GM19438 (cell line): ENCODE data around the gene BEST1.
"Not testable (repeated sequence)": the region's sequence is repeated elsewhere in the genome, so short reads cannot be mapped to it uniquely, and the experiment has no call there.

Experiments
- ATAC-seq: cut with Tn5 transposase; IDR thresholded peaks from one replicate; pipeline ENCODE4 v1.9.1; 2021; ENCODE audit warnings: low read depth; ENCODE audit not compliant: unreplicated experiment

Gene BEST1

DNA sequence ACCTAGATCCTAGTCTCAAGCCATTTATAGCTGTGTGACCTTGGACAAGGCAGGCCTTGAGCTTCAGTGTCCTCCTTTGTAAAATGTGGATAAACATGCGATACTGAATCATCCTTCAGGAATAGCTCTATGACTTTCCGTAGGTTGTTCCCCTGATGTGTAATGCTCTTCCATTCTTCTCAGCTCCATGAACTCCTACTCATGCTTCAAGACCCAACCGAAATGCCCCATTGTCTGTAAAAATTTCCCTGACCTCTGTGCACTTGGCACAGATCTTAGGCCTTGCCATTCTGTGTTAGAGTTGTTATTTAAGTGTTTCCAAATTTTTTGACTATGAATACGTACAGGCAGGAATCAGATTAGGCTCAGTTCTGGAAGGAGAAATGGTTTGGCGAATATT is 3.3 kb upstream of the BEST1 start:
- ATAC-seq: no peak

DNA sequence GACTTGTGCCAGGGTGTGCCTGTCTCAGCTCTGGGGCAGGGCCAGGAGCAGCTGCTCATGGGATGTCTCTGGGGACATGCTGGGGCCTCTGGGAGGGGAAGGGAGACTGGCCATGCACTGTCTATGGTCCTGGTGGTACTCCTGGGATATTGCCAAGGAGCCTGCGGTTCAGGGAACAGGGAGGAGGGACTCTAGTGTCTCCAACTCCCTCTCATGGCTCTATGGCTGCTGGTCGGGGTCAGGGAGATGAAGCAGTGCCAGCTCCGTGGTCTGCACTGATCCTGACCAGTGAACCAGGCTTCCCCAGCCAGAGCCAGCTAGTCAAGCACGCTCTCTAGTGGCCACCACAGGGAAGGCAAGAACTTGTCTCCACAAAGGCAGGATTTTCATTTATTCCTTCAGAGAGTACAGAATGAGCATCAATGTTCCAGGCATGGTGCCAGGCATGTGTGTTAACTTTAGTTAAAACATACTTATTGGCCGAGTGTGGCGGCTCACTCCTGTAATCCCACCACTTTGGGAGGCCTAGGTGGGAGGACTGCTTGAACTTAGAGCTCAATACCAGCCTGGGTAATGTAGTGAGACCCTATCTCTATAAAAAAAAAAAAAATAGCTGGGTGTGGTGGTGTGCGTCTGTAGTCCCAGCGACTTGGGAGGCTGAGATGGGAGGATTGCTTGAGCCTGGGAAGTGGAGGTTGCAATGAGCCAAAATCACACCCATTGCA is 2.5 kb upstream of the BEST1 start:
- no peak for ATAC-seq

DNA sequence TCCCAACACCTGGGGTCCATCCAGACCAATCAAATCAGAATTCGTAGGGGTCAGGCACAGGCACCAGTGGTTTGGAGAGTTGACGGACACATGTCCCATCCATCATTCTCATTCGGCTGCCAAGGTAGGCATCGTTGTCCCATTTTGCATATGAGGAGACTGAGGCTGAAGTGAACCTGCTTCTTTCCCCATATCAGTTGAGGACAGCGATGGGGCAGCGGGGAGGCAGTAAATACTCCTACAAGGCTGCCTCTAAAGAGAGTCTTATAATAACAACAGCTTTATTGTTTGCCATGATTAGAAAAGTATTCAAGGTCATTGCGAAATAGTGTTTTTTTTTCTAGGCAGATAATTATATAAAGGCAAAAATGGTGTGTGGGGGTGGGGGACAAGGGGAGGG is 1.6 kb upstream of the BEST1 start:
- no peak for ATAC-seq

DNA sequence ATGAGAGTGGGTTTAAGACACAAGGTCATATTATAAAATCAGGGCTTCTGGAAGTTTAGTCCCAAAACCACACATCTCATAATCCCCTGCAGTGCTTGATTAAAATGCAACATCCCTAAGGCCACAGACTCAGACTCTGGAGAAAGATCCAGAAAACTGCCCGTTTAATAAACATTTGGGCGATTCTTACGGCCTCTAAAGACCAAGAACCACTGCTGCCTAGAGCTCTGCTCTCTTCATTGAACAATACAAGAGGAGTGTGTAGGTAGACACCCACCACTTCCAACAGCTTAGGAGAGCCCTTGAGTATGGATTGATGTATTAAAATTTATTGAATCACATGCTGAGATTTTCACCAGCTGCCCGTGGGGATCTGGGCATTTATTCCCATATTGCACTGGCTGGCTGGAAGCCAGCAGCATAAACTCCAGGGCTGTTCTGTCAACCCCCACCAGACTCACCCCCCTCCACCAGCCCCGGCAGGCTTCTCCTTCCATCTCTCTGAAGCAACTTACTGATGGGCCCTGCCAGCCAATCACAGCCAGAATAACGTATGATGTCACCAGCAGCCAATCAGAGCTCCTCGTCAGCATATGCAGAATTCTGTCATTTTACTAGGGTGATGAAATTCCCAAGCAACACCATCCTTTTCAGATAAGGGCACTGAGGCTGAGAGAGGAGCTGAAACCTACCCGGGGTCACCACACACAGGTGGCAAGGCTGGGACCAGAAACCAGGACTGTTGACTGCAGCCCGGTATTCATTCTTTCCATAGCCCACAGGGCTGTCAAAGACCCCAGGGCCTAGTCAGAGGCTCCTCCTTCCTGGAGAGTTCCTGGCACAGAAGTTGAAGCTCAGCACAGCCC is 749 bp upstream of the BEST1 start:
- ATAC-seq: no peak

DNA sequence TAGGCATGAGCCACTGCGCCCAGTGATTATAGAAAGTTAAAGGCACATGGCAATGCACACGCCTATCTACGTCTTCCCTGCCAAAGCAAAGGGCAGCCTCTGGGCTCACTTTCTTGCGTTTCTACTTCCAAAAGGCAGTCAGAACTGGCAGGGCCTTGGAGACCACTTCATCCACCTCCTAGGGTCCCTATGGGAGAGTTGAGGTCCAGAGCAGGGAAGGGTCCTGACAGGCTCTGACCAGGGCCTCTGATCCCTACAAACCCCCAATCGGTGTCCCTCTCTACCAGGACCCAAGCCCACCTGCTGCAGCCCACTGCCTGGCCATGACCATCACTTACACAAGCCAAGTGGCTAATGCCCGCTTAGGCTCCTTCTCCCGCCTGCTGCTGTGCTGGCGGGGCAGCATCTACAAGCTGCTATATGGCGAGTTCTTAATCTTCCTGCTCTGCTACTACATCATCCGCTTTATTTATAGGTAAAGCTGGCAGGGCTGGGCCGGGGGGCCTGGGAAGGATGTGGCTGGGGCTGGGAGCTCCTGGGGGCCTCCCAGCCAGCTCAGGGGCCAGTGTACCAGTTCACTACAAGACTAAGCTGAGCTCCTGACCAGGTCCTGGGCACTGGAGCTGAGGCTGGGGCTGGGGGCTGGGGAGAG is 1.5 kb downstream of the BEST1 start:
- no peak for ATAC-seq

DNA sequence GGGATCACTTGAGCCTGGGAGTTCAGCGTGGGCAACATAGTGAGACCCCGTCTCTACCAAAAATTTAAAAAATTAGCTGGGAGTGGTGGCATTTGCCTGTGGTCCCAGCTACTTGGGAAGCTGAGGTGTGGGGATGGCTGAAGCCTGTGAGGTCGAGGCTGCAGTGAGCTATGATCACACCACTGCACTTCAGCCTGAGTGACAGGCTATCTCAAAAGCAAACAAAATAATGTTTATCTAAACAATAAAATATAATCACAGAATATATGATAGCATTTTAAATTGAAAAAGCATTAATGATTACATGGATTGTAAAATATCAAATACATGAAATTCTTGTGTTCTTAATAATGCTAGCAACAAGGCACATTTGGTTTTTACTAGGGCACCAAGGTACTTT is 2.7 kb downstream of the BEST1 start:
- ATAC-seq: no peak

DNA sequence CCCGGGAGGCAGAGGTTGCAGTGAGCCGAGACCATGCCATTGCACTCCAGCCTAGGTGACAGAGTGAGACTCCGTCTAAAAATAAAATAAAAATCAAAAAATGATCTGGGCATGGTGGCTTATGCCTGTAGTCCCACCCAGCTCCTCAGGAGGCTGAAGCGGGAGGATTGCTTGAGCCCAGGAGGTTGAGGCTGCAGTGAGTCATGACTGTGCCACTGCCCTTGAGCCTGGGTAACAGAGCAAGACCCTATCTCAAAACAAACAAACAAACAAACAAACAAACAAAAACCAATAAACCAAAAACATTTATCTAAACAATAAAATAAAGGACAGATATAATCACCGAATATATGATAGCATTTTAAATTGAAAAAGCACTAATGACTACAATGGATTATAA is 3.5 kb downstream of the BEST1 start:
- not testable (repeated sequence) for ATAC-seq

DNA sequence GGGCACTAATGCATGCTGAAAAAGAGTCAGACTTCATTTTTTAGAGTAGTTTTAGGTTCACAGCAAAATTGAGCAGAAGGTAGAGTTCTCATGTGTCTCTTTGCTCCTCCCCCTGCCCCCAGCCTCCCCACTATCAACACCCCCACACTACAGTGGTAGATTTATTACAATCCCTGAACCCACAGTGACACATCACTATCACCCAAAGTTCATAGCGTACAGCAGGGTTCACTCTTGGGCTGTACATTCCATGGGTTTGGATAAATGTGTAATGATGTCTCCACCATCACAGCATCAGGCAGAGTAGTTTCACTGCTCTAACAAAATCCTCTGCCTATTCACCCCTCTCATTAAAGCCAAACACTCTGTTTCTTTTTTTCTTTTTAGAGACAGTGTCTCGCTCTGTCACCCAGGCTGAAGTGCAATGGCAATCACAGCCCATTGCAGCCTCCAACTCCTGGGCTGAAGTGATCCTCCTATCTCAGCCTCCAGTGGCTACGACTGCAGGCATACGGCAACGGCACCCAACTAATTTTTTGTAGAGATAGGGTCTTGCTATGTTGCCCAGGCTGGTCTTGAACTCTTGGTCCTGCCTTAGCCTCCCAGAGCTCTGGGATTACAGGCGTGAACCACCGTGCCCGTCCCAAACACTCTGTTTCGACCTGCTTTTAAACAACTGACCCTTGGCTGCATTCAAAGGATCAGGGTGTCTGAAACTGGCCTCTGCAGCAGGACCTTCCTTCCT is 4.1 kb downstream of the BEST1 start:
- no peak for ATAC-seq

DNA sequence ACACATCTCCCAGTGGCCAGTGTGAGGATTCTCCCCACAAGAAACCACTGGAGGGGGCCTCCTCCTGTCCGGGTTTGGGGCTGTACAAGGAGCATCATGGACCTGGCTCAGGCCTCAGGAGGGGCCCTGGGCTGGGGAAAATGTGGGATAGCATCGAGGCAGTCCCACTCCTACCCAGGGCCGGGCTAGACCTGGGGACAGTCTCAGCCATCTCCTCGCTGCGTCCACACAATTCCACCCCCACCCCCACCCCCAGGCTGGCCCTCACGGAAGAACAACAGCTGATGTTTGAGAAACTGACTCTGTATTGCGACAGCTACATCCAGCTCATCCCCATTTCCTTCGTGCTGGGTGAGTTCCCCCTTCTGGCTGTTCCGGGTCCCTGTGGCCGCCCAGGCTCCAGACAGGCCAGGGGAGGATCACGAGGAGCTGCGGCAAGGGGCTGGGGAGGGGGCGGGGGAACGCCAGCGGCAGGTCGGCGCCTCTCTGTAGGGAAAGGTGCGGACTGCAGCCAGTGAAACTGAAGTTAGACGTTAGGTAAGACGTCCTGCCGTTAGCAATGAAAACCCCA is 4.8 kb downstream of the BEST1 start:
- ATAC-seq: no peak

DNA sequence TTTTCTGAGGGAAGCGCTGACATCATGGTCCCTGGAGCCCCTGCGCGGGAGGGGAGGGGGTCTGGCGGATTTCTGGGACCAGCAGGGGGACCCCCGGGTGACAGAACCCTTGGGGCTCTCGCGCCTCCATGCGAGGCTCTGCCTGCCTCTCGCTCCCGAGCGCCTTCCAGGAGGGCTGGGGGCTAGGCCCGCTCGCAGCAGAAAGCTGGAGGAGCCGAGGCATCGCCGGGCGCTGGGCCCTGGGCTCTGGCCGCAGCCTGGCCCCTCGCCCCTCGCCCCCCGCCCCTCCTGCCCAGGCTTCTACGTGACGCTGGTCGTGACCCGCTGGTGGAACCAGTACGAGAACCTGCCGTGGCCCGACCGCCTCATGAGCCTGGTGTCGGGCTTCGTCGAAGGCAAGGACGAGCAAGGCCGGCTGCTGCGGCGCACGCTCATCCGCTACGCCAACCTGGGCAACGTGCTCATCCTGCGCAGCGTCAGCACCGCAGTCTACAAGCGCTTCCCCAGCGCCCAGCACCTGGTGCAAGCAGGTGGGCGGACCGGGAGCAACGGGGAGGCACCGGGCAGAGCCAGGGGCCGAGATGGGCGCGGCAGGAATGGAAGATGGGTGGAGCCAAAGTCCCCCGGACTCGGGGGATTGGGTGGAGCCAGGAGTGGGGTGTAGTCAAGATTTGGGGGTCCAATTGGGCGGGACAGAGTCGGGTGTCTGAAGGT is 5.4 kb downstream of the BEST1 start:
- no peak for ATAC-seq

DNA sequence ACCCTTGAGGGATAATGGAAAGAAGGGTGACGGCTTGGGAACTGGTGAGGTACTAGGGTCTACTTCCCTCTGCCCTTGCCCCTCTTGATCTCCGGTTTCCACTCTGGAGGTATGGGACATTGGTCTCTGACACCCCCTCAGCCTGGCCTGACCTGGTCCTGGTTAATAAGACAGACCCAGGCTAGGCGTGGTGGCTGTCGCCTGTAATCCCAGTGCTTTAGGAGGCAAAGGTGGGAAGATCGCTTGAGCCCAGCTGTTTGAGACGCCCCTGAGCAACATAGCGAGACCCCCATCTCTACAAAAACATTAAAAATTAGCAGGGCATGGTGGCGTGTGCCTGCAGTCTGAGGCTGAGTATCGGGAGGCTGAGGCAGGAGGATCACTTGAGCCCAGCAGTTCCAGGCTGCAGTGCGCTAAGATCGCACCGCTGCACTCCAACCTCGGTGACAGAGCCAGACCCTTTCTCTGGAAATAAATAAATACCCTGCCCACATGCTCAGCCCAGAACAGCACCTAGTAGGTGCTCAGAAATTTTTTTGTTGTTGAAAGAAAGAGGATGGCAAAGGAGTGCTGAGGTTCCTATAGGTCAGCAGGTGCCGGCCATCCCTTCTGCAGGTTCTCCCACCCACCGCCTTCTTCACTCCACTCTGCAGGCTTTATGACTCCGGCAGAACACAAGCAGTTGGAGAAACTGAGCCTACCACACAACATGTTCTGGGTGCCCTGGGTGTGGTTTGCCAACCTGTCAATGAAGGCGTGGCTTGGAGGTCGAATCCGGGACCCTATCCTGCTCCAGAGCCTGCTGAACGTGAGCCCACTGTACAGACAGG is 6.3 kb downstream of the BEST1 start:
- no peak for ATAC-seq

DNA sequence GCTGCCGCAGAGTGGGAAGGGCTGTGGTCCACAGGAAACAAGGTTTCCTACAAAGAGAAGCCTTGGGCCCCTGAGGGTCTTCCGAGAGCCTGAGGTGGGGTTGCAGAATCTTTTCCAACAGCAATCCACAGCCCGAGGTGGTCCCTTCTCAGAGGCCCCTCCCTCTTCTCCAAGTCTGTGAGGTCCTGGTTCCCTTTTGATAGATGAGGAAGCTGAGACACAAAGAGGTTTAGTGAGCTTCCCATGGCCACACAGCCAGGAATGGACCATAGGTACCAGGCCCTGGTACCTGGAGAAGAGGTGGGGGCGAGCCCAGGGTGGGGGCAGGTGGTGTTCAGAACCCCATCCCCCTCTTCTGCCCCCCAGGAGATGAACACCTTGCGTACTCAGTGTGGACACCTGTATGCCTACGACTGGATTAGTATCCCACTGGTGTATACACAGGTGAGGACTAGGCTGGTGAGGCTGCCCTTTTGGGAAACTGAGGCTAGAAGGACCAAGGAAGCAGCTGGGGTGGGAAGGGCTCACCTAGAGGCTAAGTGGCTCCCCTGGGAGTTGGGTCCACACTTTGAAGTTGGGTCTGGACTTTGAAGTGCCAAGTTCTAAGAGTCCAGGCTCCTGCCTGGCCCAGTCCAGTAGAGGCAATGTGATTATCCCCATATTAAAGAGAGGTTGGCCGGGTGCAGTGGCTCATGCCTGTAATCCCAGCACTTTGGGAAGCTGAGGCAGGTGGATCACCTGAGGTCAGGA is 7.0 kb downstream of the BEST1 start:
- no peak for ATAC-seq

DNA sequence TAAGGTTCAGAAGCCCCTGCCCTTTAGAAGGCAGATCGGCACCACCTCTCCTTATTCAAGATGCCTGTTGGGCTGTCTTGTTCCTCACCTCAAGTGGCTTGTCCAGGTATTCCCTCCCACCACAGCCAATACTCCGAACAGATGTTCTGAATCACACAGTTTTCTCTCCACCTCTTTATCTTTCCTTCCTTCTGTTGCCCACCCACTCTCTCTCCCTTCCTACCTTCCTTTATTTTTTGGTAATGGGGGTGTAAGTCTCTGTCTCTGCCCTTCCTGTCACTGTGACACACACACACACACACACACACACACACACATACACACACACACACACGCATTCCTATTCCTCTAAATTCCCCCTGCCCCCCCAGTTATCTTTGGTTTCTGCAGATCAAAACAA is 8.4 kb downstream of the BEST1 start:
- no peak for ATAC-seq

DNA sequence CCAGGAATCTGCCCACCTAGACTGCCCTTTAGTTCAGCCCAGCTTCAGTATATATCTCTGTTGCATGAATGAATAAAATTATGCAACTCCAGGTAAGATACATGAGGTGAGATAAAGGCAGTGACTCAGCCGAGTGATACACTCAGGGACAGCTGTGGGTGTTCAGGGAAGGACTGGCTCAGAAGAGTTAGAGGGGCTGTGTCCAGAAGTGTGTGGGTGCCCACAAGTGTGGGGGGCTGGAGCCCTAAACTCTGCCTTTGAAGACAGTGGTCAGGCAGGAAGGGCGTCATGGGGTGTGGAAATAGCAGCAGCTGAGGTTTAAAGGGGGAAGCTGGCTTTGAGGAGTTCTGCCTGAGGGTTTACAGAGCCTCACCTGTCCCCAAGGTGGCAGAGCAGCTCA is 9.0 kb downstream of the BEST1 start:
- no peak for ATAC-seq

DNA sequence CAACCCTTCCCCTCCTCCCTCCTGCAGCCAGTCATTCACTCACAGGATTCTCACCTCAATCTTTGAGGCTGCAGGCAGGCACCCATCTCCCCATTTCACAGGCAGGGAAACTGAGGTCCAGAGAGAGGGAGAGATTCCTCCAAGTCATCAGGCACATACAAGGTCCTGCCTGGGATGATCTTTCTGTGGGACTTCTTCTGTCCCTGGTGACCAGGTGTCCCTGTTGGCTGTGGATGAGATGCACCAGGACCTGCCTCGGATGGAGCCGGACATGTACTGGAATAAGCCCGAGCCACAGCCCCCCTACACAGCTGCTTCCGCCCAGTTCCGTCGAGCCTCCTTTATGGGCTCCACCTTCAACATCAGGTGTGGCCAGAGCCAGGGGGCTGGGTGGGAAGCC is 9.5 kb downstream of the BEST1 start:
- no peak for ATAC-seq

DNA sequence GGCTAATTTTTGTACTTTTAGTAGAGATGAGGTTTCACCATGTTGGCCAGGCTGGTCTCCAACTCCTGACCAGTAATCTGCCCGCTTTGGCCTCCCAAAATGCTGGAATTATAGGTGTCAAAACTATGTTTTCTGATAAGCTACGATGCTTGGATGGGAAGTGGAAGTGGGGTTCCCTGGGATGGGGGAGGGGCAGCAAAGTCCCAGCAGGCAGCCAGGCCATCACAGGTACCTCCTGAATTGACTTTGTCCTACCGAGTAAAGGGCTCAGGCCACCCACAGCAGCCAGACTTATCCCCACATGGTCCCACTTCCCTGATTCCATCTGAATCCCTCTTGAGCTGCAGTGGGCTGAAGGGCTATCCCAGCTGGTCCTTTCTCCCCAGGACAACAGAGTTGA is 10.4 kb downstream of the BEST1 start:
- ATAC-seq: no peak

DNA sequence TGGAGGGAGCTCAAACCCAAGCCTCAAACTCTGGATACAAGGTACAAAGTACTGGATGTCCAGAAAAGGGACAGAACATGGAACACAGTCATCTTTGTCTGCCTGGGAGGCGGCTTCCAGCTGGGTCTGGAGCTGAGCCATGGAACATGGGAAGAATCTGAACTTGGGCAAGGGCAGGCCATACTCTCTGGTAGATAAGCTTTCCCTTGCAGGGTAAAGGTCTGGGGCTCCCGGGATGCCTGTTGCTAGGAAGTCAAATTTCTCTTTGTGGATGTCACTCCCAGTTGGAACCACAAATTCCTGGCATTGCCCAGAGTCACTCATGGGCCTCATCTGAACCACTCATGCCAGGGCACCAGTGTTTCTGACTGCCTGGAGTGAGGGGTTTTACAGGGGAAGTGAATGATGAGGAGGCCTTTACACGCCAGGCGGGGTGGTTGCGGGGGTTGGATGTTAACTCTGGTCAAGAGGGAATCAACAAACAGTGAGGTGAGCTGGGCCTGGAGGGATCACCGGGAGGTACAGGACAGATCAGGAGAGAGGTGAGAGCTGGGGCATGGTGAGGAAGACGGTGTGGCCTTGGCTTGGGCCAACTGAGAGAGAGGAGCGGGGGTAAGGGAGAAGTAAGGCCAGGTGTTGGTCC is 11.5 kb downstream of the BEST1 start:
- no peak for ATAC-seq
